Measurements from ENCODE around the gene GAS7.

GRCh38 chr17:10182785-10183184 is 15.6 kb downstream of the GAS7 start:
- TF ChIP-seq POLR2A (IDR thresholded peaks at IDR 0.05; ENCODE audit: low read length) (no peak), GATA1 (IDR thresholded peaks at IDR 0.05; ENCODE audit: low read depth, low read length) (no peak)
